ENCODE results near the gene MPI.
"Not testable (repeated sequence)": the region's sequence is repeated elsewhere in the genome, so short reads cannot be mapped to it uniquely, and the experiment has no call there.

MPI gene

DNA sequence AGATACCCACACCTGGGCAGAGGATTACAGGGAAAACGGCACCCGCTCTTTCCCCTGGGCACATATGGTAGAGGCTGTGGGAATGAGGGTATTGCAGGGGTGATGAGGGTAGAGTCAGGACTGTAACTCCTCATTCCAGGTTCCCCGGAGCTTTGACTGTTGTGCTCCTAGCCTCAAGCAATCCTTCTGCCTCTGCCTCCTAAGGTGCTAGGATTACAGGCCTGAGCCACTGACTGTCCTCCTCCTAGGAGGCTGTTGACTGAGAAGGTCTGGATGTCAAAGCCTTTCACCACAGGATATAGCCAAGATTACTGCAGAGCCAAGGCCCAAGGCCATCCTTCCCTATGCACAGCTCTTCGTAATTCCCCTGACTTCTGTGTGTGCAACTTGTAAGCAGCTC is 1.1 kb upstream of the MPI start:
- no peak for DNase-seq (ENCODE audit: extremely low spot score)
- CTCF ChIA-PET = interaction anchor here (2.8 kb wide), 1 partner anchor 13 kb away, joined by 13 read pairs; no protein-coding TSS in a partner anchor
- no peak for TF ChIP-seq FOXA1 (IDR thresholded peaks at IDR 0.05)
- no peak for TF ChIP-seq SP1 (IDR thresholded peaks at IDR 0.05)
- no peak for TF ChIP-seq ARNT (IDR thresholded peaks at IDR 0.05)
- TF ChIP-seq NFRKB (IDR thresholded peaks at IDR 0.05) = no peak
- TF ChIP-seq CTBP1 (IDR thresholded peaks at IDR 0.05; ENCODE audit: borderline replicate concordance) = no peak
- no peak for TF ChIP-seq ZNF384 (IDR thresholded peaks at IDR 0.05)
- TF ChIP-seq BHLHE40 (IDR thresholded peaks at IDR 0.05; ENCODE audit: borderline replicate concordance) = no peak
- POLR2A ChIA-PET = interaction anchor here (0.7 to 2.9 kb wide), 11 partner anchors 9 to 248 kb away, joined by 3 to 35 read pairs (median 5); partner anchors contain the start of genes FAM219B, SCAMP2, SCAMP5 and ULK3

DNA sequence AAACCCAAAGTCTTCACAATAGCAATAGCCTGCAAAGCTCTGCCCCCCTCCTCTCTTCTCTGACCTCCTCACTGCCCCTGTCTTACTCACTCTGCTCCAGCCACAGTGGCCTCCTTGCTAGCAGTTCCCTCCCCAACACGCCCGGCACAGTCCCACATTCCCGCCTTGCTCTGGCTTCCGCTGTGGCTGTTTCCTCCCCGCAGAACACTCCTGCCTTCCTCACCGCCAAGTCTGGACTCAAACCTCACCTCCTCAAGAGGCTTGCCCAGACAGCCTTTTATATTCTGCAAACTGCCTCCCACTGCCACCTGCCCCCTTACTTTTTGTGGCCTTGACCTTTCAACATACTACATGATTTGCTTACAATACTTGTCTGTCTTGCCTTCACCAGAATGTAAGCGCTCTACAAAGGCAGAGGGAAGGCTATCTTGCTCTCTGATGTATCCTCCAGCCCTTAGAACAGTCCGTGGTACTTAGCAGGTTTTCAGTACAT is 406 bp upstream of the MPI start:
- peak; percentile 62 for DNase-seq (ENCODE audit: extremely low spot score)
- TF ChIP-seq L3MBTL2 (conservative IDR thresholded peaks at IDR 0.05) (peak; percentile 45), TARDBP (IDR thresholded peaks at IDR 0.05) (no peak)
- ChIA-PET POLR2A (interaction anchor here (0.6 to 2.9 kb wide), 22 partner anchors 8 to 248 kb away, joined by 3 to 35 read pairs (median 4); partner anchors contain the start of genes COX5A, FAM219B, RPP25 and SCAMP5), CTCF (interaction anchor here (2.8 kb wide), 1 partner anchor 12 kb away, joined by 13 read pairs; no protein-coding TSS in a partner anchor)

DNA sequence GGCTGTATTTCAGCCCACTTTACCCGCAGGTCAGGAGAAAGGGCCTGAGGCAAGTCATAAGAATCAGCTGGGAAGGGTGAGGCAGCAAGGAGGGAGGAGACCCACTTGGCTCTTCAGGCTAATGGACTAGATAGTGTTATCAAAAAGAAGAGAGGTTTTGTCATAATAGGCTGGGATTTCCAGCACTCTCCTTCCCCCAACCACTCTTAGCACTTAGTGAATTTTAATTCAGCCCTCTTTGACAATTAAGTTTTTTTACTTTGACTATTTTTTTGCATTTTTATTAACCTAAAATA is 771 bp downstream of the MPI start:
- TF ChIP-seq NFRKB (IDR thresholded peaks at IDR 0.05) (no peak), ELF4 (IDR thresholded peaks at IDR 0.05) (no peak), BHLHE40 (IDR thresholded peaks at IDR 0.05; ENCODE audit: borderline replicate concordance) (no peak), SP1 (IDR thresholded peaks at IDR 0.05) (no peak), FOXK2 (IDR thresholded peaks at IDR 0.05) (no peak), CTBP1 (IDR thresholded peaks at IDR 0.05; ENCODE audit: borderline replicate concordance) (no peak), SUZ12 (IDR thresholded peaks at IDR 0.05) (no peak), FOXM1 (IDR thresholded peaks at IDR 0.05; ENCODE audit: borderline replicate concordance) (no peak), ARNT (IDR thresholded peaks at IDR 0.05) (no peak), FOXA1 (IDR thresholded peaks at IDR 0.05) (no peak)
- TF ChIP-seq, protein P1, sequence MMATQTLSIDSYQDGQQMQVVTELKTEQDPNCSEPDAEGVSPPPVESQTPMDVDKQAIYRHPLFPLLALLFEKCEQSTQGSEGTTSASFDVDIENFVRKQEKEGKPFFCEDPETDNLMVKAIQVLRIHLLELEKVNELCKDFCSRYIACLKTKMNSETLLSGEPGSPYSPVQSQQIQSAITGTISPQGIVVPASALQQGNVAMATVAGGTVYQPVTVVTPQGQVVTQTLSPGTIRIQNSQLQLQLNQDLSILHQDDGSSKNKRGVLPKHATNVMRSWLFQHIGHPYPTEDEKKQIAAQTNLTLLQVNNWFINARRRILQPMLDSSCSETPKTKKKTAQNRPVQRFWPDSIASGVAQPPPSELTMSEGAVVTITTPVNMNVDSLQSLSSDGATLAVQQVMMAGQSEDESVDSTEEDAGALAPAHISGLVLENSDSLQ (IDR thresholded peaks at IDR 0.05) = no peak
- CTCF ChIA-PET = interaction anchor here (2.8 kb wide), 1 partner anchor 11 kb away, joined by 13 read pairs; no protein-coding TSS in a partner anchor
- POLR2A ChIA-PET = interaction anchor here (1.3 to 2.9 kb wide), 3 partner anchors 16 to 66 kb away, joined by 6 to 35 read pairs (median 7); partner anchors contain the start of genes FAM219B and RPP25
- no peak for DNase-seq (ENCODE audit: extremely low spot score)

DNA sequence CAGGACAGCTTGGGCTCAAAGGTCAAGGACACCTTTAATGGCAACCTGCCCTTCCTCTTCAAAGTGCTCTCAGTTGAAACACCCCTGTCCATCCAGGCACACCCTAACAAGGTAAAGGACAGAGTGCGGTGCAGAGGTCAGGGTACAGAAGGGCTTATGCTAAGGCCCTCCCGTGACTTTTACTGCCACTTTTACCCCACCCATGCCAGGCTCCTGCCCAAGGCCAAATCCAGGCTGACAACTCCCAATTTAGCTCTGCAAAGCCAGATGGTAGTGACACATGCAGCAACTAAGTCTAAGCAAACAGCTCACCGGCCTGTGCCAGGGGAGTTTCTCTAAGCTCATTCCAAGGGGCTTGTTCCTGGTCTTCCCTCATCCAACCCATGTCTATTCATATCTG is 1.6 kb downstream of the MPI start:
- ChIA-PET POLR2A (interaction anchor here (0.8 to 1.7 kb wide), 2 partner anchors 10 to 65 kb away, joined by 3 to 5 read pairs; partner anchors contain the start of gene RPP25), CTCF (interaction anchor here (1.5 kb wide), 1 partner anchor 11 kb away, joined by 9 read pairs; no protein-coding TSS in a partner anchor)
- DNase-seq (ENCODE audit: extremely low spot score) = no peak
- no peak for TF ChIP-seq CTBP1 (IDR thresholded peaks at IDR 0.05; ENCODE audit: borderline replicate concordance)
- TF ChIP-seq SUZ12 (IDR thresholded peaks at IDR 0.05) = no peak
- TF ChIP-seq NFRKB (IDR thresholded peaks at IDR 0.05) = no peak
- no peak for TF ChIP-seq ZNF384 (IDR thresholded peaks at IDR 0.05)
- no peak for TF ChIP-seq FOXM1 (IDR thresholded peaks at IDR 0.05; ENCODE audit: borderline replicate concordance)
- no peak for TF ChIP-seq ELF4 (IDR thresholded peaks at IDR 0.05)
- TF ChIP-seq HDGF (IDR thresholded peaks at IDR 0.05; ENCODE audit: borderline replicate concordance) = no peak
- no peak for TF ChIP-seq ARNT (IDR thresholded peaks at IDR 0.05)
- TF ChIP-seq LEF1 (IDR thresholded peaks at IDR 0.05; ENCODE audit: borderline replicate concordance) = no peak
- no peak for TF ChIP-seq FOXA1 (IDR thresholded peaks at IDR 0.05)
- no peak for TF ChIP-seq SP1 (IDR thresholded peaks at IDR 0.05)
- TF ChIP-seq, protein P1 (IDR thresholded peaks at IDR 0.05) = no peak
- TF ChIP-seq TARDBP (IDR thresholded peaks at IDR 0.05) = no peak
- no peak for TF ChIP-seq L3MBTL2 (conservative IDR thresholded peaks at IDR 0.05)
- no peak for TF ChIP-seq BHLHE40 (IDR thresholded peaks at IDR 0.05; ENCODE audit: borderline replicate concordance)
- TF ChIP-seq FOXK2 (IDR thresholded peaks at IDR 0.05) = no peak

DNA sequence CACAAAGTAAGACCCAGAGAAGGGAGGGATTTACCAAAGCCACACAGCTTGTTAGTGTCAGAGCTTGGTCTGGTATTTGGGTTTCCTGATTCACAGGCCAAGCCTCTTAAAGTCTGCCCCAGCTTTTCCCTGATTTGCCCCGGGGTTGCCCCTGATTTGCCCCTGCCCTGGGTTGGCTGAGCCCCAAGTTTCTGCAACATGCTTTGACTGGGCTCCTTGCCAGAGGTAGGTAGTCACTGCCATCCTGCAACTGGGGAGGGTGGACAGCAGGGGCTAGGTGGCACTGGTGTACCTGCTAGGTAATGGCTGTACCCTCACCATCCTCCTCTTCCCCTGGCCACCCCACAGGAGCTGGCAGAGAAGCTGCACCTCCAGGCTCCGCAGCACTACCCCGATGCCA is 2.5 kb downstream of the MPI start:
- no peak for DNase-seq (ENCODE audit: extremely low spot score)
- no peak for TF ChIP-seq ARNT (IDR thresholded peaks at IDR 0.05)
- CTCF ChIA-PET = interaction anchor here (1.5 to 1.7 kb wide), 2 partner anchors 9 to 10 kb away, joined by 7 to 9 read pairs; no protein-coding TSS in a partner anchor
- POLR2A ChIA-PET = interaction anchor here (0.8 to 1.7 kb wide), 2 partner anchors 9 to 64 kb away, joined by 3 to 5 read pairs; partner anchors contain the start of gene RPP25

DNA sequence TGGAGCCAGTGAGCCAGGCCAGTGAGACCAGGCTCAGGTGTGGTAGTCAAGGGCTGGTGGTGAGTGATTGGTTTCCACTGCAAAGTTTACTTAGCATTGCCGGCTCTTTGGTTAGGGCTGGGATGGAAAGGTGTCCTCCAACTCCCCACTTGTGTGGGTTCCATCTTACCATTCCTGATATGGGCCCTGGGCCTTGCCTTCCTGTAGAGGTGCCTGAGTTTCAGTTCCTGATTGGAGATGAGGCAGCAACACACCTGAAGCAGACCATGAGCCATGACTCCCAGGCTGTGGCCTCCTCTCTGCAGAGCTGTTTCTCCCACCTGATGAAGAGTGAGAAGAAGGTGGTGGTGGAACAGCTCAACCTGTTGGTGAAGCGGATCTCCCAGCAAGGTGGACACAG is 3.1 kb downstream of the MPI start:
- no peak for TF ChIP-seq ARNT (IDR thresholded peaks at IDR 0.05)
- TF ChIP-seq NFRKB (IDR thresholded peaks at IDR 0.05) = no peak
- TF ChIP-seq SP1 (IDR thresholded peaks at IDR 0.05) = no peak
- TF ChIP-seq FOXM1 (IDR thresholded peaks at IDR 0.05; ENCODE audit: borderline replicate concordance) = no peak
- TF ChIP-seq BHLHE40 (IDR thresholded peaks at IDR 0.05; ENCODE audit: borderline replicate concordance) = no peak
- TF ChIP-seq ZNF384 (IDR thresholded peaks at IDR 0.05) = no peak
- DNase-seq (ENCODE audit: extremely low spot score) = no peak
- CTCF ChIA-PET = interaction anchor here (1.7 kb wide), 1 partner anchor 9 kb away, joined by 7 read pairs; no protein-coding TSS in a partner anchor
- POLR2A ChIA-PET = interaction anchor here (1.7 to 2.2 kb wide), 2 partner anchors 9 to 14 kb away, joined by 5 to 10 read pairs; partner anchors contain the start of gene FAM219B

DNA sequence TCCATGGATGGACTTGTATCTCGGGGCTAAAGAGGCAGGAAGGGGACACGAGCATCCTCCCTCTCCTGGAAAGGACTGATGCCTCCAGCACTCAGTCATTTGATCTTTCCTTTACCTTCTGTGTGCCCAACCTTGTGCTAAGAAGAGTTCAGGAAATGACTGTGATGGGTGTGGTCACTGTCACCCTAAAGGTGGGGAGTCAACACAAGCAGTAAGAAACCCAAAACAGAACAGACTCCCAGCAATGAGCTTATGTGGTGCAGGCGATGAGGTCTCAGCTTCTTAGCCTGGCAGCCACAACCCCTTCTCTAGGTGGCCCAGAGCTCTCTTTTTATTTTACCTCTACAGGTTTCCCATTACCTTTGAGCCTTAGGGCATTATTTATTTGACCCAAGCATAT is 3.8 kb downstream of the MPI start:
- TF ChIP-seq FOXK2 (IDR thresholded peaks at IDR 0.05) = no peak
- no peak for TF ChIP-seq SP1 (IDR thresholded peaks at IDR 0.05)
- TF ChIP-seq FOXA1 (IDR thresholded peaks at IDR 0.05) = no peak
- TF ChIP-seq L3MBTL2 (conservative IDR thresholded peaks at IDR 0.05) = no peak
- TF ChIP-seq HDGF (IDR thresholded peaks at IDR 0.05; ENCODE audit: borderline replicate concordance) = no peak
- TF ChIP-seq SUZ12 (IDR thresholded peaks at IDR 0.05) = no peak
- TF ChIP-seq CTBP1 (IDR thresholded peaks at IDR 0.05; ENCODE audit: borderline replicate concordance) = no peak
- TF ChIP-seq ARNT (IDR thresholded peaks at IDR 0.05) = no peak
- TF ChIP-seq LEF1 (IDR thresholded peaks at IDR 0.05; ENCODE audit: borderline replicate concordance) = no peak
- no peak for TF ChIP-seq BHLHE40 (IDR thresholded peaks at IDR 0.05; ENCODE audit: borderline replicate concordance)
- no peak for TF ChIP-seq NFRKB (IDR thresholded peaks at IDR 0.05)
- no peak for TF ChIP-seq ELF4 (IDR thresholded peaks at IDR 0.05)
- TF ChIP-seq, protein P1 (IDR thresholded peaks at IDR 0.05) = no peak
- TF ChIP-seq ZNF384 (IDR thresholded peaks at IDR 0.05) = no peak
- TF ChIP-seq TARDBP (IDR thresholded peaks at IDR 0.05) = no peak
- CTCF ChIA-PET = interaction anchor here (0.6 to 1.7 kb wide), 2 partner anchors 8 to 64 kb away, joined by 3 to 7 read pairs; no protein-coding TSS in a partner anchor

DNA sequence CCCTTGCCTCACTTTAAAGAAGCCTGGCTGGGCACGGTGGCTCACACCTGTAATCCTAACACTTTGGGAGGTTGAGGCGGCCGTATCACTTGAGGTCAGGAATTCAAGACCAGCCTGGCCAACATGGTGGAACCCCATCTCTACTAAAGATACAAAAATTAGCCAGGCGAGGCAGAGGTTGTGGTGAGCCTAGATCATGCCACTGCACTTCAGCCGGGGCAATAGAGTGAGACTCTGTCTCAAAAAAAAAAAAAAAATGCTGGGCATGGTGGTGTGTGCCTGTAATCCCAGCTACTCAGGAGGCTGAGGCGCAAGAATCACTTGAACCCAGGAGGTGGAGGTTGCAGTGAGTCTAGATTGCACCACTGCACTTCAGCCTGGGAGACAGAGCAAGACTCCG is 4.5 kb downstream of the MPI start:
- not testable (repeated sequence) for DNase-seq (ENCODE audit: extremely low spot score)
- ChIA-PET POLR2A (interaction anchor here (0.9 to 2.2 kb wide), 3 partner anchors 10 to 89 kb away, joined by 3 to 10 read pairs (median 6); partner anchors contain the start of gene FAM219B), CTCF (interaction anchor here (0.6 kb wide), 1 partner anchor 80 kb away, joined by 3 read pairs; no protein-coding TSS in a partner anchor)

More for the DNA sequence above, 3.8 kb downstream of the MPI start:
- no peak for DNase-seq (ENCODE audit: extremely low spot score)
- POLR2A ChIA-PET = interaction anchor here (0.9 to 2.2 kb wide), 3 partner anchors 11 to 89 kb away, joined by 3 to 10 read pairs (median 6); partner anchors contain the start of gene FAM219B

Measured in HEK293T (cell line).